ENCODE results near the gene EIF4E3.

Gene EIF4E3

GRCh38 chr3:71725271-71725991 lies at the start of gene EIF4E3:
TSS of gene EIF4E3 (minus strand) at chr3:71725402. CDS start at chr3:71725367, 35 bp downstream.
- DNase-seq, result no peak

- no peak for DNase-seq
Observed at GRCh38 chr3:71771884-71772283, 46.7 kb upstream of the EIF4E3 start.

GRCh38 chr3:71771126-71771525 lies 45.9 kb upstream of the EIF4E3 start:
- DNase-seq, result no peak

- DNase-seq, result no peak
Observed at GRCh38 chr3:71763426-71763825, 38.2 kb upstream of the EIF4E3 start.

GRCh38 chr3:71760140-71760539 lies 34.9 kb upstream of the EIF4E3 start:
- DNase-seq, result no peak

GRCh38 chr3:71759401-71759800 lies 34.2 kb upstream of the EIF4E3 start:
- DNase-seq, result no peak

- DNase-seq, result no peak
Observed at GRCh38 chr3:71758091-71758490, 32.9 kb upstream of the EIF4E3 start.

- no peak for DNase-seq
Observed at GRCh38 chr3:71754610-71755253, 29.5 kb upstream of the EIF4E3 start.

GRCh38 chr3:71753701-71754609 lies 28.8 kb upstream of the EIF4E3 start, which contains the start of gene GPR27:
TSS of gene GPR27 (plus strand) at chr3:71753855. CDS start at chr3:71754050, 195 bp downstream.
- no peak for DNase-seq

- DNase-seq, result no peak
Observed at GRCh38 chr3:71752831-71753700, 27.9 kb upstream of the EIF4E3 start.

- no peak for DNase-seq
Observed at GRCh38 chr3:71751602-71752001, 26.4 kb upstream of the EIF4E3 start.

GRCh38 chr3:71744738-71745137 lies 19.5 kb upstream of the EIF4E3 start:
- no peak for DNase-seq

GRCh38 chr3:71742621-71743020 lies 17.4 kb upstream of the EIF4E3 start:
- no peak for DNase-seq

- DNase-seq, result no peak
Observed at GRCh38 chr3:71734881-71735280, 9.7 kb upstream of the EIF4E3 start.

- DNase-seq, result no peak
Observed at GRCh38 chr3:71733319-71733718, 8.1 kb upstream of the EIF4E3 start.

- no peak for DNase-seq
Observed at GRCh38 chr3:71732637-71733036, 7.4 kb upstream of the EIF4E3 start.

GRCh38 chr3:71728632-71729342 lies 3.6 kb upstream of the EIF4E3 start:
- DNase-seq, result peak; percentile 11

- no peak for DNase-seq
Observed at GRCh38 chr3:71726146-71726545, 944 bp upstream of the EIF4E3 start.

- no peak for DNase-seq
Observed at GRCh38 chr3:71724584-71725270, 475 bp downstream of the EIF4E3 start.

GRCh38 chr3:71724171-71724453 lies 1.1 kb downstream of the EIF4E3 start:
- DNase-seq, result no peak

GRCh38 chr3:71723452-71724170 lies 1.6 kb downstream of the EIF4E3 start:
- DNase-seq, result no peak
